ENCODE data around the gene SPATA46.
A peak's percentile ranks its signal among the peaks of the same experiment; 100 is the strongest.
"Not testable (repeated sequence)": the region's sequence is repeated elsewhere in the genome, so short reads cannot be mapped to it uniquely, and the experiment has no call there.

SPATA46 gene, protein sequence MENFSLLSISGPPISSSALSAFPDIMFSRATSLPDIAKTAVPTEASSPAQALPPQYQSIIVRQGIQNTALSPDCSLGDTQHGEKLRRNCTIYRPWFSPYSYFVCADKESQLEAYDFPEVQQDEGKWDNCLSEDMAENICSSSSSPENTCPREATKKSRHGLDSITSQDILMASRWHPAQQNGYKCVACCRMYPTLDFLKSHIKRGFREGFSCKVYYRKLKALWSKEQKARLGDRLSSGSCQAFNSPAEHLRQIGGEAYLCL

DNA sequence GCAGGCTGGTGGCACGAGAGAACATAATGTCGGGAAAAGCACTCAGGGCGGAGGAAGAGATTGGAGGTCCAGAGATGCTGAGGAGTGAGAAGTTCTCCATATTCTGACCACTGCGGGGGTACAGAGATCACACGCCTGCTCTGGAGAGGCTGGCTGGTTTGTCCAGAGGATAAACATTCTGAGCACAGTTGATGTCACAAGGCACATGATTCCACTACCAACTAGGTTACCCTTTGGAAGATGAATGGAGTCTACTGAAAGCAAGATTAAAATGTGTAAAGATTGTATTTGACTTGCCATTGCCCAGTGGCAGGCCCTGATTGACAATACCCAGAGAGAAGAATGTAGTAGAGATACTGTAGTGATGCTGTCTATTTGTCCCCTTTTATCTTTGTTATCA lies at the start of gene SPATA46:
SPATA46 (minus strand) TSS at position 164 of the 400 bp plus-strand sequence; CDS start at position 100, 64 bp downstream.
- DNase-seq (ENCODE audit: low read depth) = no peak

DNA sequence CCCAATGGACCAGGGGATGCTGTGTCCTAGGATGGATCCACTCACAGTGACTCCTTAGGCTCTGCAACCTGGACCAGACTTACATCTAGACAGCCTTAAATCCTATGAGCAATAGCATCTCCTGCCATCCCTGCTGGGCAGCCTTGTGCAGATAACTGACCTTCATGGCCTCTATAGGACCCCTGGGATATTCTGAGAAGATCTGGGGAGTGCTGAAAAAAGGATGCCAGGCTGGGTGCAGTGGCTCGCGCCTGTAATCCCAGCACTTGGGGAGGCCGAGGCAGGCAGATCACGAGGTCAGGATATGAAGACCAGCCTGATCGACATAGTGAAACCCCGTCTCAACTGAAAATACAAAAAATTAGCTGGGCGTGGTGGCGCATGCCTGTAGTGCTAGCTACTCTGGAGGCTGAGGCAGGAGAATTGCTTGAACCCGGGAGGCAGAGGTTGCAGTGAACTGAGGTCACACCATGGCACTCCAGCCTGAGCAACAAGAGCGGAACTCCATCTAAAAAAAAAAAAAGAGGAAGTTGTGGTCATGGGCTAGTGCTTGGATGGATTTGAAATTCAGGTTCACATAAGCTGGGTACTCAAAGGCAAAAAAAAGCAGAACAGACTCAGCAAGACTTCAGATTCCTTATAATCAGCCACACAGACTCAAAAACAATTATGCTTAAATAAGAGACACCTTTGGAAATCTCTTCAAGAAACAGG lies 46.2 kb upstream of the SPATA46 start:
- no peak for DNase-seq (ENCODE audit: low read depth)

DNA sequence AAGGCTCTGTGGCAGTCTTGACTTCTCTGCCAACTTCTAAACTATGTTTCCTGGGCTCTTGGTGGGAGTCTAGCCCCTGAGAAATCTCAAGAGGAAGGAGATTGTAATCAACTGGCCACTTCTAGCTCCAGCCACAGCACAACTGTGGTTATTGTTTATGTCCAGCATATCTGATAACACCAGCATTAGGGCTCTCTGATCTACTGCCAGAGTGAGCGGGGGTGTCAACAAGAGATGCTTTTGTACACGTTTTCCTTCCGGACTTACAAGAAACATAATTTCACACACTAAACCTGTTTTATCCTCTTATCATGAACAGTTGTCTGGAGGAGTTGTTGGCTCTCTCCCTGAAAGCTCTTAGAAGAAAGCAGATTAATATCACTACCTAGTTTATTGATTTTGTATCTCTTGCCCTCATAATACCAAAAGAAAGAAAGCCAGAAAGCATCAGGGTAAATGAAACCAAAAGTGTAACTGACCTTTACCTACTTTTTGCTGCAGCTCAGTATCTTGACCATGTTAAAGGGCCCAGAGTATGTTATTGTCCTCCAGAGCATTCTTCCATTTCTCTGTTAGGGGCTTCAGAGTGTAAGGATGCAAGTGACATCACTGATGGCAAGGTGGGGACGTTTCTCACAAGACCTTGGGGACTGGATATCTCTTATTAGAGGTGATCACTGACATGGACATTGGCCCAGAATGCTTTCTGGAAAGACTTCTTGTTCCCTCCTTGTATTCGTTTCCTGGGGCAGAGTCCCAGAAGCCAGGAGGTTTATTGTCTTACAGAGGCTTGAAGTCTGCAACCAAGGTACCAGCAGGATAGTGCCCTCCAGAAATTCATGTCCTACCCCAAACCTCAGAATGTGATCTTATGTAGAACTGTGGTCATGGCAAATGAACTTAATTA lies 44.9 kb upstream of the SPATA46 start:
- DNase-seq (ENCODE audit: low read depth) = peak; percentile 54

DNA sequence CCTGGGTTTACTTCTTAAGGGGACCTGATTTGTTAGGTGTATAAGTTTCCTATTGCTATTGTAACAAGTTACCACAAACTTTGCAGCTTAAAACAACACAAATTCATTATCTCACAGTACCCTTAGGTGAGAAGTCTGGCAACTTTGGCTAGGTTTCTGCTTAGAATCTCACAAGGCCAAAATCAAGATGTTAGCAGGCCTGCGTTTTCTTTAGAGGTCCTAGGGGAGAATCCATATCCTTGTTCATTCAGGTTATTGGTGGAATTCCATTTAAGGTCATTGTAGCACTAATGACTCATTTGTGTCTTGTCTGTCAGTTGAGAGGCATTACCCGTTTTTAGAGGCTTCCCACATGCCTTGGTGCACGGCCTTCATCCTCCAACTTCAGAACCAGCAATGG lies 43.5 kb upstream of the SPATA46 start:
- no peak for DNase-seq (ENCODE audit: low read depth)

DNA sequence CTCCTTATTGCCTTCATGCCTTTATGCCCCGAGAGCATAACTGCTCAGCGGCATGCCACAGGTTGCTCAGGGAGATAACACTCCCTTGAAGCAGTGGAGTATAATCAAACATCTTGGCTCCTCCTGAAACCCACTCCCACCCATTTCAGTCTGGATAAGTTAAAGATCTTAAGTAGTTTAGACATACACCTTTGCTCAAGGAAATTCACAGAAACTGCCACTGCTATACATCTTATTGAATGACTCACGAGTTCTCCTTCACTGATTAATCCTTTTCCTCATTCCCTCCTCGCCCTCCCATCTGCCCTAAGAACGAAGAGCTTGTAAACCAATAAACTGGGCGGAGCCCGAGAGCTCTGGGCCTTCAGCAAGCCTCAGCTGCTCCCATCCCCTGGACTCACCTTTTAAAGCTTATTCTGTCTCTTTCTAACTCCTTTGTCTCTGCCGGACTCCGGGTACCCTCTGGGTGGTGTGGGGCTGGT lies 42.8 kb upstream of the SPATA46 start:
- DNase-seq (ENCODE audit: low read depth) = peak; percentile 23

DNA sequence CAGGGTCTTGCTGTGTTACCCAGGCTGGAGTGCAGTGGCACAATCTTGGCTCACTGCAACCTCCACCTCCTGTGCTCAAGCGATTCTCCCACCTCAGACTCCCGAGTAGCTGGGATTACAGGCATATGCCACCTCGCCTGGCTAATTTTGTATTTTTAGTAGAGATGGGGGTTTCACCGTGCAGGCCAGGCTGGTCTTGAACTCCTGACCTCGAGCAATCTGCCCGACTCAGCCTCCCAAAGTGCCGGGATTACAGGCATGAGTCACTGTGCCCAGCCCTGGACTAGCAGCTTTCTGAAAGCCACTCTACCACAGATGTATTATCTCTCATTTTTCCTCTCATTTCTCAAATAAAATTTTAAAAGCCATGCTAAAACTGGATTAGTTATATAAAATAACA lies 41.9 kb upstream of the SPATA46 start:
- not testable (repeated sequence) for DNase-seq (ENCODE audit: low read depth)

DNA sequence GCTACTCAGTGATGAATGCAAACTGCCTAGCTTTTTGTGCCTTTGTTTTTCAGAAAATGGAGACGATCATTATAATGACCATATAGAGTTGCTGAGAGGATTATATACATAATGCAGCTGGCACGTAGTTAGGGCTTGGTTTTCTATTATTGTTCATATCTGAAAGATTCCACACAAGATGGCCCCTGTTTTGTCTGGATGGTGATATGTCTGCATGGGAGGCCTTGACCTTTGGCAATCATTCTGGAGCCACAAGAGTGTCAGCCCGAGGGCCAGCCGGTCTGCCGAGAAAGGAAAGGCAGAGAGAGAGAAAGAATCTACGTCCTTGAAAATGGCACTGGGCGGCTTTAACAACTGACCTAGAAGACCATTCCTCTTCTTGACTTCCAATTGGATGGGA lies 41.0 kb upstream of the SPATA46 start:
- no peak for DNase-seq (ENCODE audit: low read depth)

DNA sequence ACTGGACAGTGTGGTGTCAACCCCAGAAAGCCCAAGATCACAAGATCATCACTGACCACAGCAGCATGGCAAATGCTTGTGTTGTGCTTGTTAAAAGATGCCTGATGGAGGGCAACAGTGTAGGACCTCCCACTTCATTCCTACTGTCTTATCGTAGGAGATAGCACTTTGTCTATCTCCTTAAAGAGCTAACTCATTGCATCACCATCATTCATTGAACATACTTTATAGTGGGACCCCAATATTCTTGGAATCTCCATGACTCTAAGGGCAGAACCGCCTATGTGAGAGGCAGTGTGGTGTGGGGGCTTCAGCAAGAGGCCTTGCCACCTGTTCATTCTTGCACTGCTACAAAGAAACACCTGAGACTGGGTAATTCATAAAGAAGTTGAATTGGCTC lies 40.3 kb upstream of the SPATA46 start:
- no peak for DNase-seq (ENCODE audit: low read depth)

DNA sequence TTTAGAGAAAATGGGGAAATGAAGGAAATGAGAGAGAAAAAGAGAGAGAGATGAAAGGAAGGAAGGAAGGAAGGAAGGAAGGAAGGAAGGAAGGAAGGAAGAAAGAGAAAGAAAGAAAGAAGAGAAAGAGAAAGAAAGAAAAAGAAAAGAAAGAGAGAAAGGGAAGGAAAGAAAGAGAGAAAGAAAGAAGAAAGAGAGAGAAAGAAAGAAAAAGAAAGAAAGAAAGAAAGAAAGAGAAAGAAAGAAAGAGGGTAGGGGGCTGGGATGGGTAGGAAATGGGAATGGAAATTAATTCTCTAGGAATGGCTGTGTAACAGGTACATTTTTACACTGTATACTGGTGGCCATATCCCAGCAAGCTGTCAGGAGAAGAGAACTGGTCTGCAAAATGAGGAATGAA lies 39.6 kb upstream of the SPATA46 start:
- DNase-seq (ENCODE audit: low read depth) = no peak

DNA sequence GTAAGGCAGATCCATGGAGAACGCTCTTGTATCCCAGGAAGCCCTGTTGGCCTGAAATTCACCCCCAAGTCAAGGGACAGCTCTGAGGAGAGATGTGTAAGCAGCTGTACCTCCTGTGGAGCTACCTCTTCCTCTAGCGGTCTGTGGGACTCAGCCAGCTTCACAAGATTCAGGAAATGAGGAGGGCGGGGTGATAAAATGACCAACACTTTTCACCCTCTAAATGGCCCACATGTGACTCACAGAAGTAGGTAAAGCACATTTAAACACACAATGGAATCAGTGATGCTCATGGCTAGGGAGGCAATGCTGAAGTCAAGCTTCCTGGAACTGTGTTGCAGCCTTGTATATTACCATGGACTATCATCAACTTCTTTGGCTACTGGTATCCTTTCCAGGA lies 35.3 kb upstream of the SPATA46 start, which contains the start of gene SH2D1B:
SH2D1B (minus strand) TSS at position 135 of the 400 bp plus-strand sequence; CDS start at position 15, 120 bp downstream.
- no peak for DNase-seq (ENCODE audit: low read depth)

DNA sequence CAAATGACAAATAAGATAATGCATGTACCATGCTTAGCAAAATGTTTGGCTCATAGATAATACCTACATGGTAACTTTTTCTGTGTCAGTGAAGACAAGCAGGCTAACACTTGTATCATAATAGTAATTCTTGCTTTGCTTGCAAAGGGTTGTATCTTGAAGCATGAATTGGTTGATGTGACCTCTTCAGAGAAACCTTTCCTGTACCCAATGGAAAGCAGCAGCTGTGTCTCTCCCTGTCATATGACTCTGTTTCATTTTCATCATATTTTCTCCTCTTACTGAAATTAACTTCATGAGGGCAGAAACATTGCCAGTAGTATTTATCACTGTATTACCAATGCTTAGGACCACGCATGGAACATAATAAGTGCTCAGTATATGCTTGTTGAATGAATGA lies 30.9 kb upstream of the SPATA46 start:
- no peak for DNase-seq (ENCODE audit: low read depth)

DNA sequence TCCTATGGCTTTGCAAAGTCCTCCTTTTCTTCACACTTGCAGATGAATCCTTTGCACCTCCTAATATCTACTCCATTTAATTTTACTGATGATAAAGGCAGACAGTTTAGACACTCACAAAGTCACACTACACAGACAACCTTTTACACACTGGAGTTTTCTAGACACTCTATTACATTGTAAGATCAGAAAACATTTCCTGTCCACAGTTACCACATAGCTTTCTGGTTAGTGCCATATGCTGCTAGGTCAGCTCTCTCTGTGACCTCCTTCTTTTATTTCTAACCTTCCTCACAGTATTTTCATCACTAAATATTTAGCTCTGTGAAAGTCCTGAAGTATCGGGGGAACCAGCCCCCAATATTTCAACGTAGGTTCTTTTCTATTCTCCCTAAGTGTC lies 30.2 kb upstream of the SPATA46 start:
- peak; percentile 33 for DNase-seq (ENCODE audit: low read depth)

DNA sequence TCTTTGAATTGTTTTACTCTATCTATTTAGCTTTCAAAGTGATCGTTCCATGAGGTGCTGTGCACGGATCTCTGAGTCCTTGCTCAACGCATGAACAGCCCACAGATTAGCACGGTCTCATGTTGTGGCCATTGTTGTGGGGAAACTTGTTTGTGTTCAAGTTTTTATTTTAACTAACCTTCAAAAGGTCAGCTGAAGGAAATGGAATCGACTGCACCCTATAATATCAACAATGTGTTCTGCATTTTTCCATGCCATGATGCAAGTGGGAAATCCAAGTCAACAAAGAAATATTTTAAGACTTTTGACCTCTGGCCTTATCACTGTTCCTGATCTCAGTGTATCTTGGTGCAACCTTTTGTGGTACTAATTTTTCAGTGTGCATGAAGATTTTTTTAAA lies 29.1 kb upstream of the SPATA46 start:
- DNase-seq (ENCODE audit: low read depth) = peak; percentile 81

DNA sequence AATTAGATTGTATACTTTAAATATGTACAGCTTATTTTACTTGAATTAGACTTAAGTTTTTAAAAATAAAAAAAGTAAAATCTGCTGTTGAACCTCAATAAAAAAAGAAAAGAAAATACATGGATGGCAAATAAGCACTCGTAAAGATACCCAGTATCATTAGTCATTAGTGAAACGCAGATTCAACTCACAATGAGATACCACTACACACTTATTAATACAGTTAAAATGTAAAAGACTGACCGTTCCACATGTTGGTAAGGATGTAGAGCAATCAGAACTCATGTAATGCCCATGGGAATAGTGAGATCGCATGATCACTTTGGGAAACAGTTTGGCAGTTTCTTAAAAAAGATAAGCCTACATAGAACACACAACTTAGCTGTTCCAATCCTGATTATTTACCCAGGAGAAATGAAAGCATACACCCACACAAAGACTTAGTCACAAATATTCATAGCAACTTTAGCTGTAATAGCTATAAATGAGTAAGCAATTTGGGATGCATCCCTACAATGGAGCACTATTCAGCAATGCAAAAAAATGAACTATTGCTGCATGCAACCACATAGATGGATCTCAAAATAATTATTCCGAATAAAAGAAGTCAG lies 28.0 kb upstream of the SPATA46 start:
- peak; percentile 86 for DNase-seq (ENCODE audit: low read depth)

DNA sequence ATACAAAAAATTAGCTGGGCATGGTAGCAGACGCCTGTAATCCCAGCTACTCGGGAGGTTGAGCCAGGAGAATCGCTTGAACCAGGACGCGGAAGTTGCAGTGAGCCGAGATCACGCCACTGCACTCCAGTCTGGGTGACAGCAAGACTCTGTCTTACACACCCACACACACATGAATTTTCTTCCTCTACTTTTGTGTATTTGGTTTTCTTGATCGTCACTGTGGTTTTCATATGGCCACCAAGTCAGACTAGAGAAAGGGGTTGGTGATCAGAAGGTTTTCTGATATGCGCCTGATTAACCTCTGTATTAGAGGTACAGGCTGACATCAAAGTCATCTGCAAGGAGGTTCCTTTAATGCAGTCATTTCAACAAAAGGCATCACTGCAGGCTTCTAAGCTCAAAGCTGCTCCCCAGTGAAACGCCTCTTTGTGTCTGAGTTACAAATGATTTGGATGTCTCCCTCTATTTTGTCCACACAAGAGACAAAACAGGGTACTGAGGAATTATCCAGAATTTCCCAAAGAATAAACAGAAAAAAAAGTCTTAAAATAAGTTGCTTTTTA lies 24.2 kb upstream of the SPATA46 start:
- no peak for DNase-seq (ENCODE audit: low read depth)

DNA sequence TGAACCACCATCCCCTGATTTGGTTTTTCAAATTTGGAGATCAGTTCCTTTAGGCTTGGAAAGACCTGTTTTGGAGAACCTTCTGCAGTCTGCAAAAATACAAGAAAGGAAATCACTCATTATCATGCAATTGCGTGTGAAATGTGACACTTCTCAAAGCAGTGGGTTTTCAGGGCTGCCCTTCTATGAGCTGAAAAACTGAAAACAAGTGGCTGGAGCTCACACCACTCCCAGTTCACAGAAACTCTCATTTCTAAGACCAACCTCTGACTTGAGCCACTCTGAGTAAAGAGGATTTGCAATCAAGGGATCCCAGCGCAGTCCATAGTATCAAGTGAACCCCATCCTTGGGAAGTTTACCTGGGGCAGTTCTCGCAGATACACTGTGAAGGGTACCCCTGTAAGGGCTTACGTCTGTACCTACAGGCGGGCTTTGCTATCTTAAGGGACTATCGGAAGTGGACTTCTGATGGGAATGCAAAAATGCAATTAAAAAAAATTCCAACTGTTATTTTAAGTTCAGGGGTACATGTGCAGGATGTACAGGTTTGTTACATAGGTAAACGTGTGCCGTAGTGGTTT lies 22.4 kb upstream of the SPATA46 start:
- DNase-seq (ENCODE audit: low read depth) = no peak

DNA sequence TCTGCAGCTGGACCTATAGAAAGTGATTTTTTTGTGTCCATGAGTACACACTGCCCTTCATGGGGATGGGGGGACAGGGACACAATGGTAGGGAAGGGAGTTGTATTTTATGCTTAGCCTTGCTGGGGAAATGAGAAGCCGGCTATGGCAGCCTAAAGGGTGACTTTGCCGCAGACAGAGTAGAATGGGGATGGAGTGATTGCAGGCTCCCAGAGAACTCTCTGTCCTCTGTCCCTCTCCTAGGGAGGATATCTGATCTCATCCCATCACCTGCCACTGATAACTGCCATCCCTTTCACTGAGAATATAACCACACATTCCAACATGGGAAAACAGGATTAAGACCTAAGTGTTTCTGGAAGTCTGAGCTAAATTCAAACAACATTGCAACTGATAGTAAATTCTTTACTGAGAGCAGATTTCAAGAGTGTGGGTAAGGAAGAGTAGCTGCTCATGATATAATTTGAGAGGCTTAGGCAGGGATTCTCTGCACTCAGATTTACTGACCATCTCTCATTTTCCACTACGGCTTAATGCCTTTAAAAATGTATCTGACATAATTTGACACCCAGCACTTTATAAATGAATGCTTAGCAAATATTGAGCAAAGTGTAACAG lies 21.4 kb upstream of the SPATA46 start:
- DNase-seq (ENCODE audit: low read depth) = peak; percentile 48

DNA sequence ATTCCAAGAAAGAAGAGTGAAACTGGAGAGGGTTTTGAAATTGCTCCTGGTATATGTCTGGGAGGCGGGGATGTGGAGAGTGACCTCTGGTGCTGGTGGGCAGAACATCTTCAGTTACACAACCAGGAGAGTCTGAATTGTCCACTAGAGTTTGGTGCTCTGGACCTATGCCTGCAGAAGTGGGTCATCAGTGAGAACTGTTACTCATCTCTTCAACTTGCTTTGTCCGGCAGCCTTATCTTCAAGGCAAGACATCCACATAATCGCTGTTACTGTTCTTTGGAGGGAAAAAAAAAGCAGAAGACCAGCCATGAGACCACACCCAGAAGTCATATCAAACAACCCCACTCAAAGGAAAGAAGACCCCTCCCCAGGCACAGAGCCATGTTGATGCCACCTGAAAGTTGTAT lies 20.4 kb upstream of the SPATA46 start:
- peak; percentile 90 for DNase-seq (ENCODE audit: low read depth)

DNA sequence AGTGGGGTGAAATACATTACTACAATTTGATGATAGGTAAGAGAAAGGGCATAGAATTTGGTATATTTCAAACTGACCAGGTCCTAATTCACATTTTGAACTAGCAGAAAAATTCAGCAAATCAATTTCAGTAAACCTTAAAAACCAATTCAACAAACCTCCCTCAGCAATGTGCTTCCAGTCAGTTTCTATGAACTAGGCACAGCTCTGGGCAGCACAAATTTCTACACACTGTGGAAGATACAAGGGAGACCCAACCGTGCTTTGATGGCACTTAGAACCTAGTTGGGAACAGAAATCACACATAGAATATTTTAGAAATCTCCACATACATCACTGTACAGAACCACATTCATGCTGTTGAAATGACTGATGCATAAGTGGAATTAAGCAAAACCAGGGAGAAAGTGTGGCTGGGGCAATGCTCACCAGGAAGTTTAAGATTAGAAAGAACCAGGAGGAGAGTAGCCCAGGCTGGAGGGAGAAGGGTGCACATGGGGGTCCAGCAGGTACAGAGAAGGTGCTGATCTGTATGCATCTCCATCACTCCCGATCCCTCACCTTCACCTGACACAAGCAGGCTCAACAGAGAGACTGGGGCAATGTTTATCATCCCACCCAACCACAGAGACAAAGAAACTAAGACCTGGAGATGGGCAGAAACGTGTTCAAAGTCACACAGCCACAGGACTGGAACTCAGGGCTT lies 19.7 kb upstream of the SPATA46 start:
- DNase-seq (ENCODE audit: low read depth) = no peak
